Panc1 (cell line): Measurements from ENCODE around the gene SLC26A3. TPM values are rescaled to one million over a fixed set of nuclear protein-coding genes. Genes with fewer than 3 reads are reported as not detected.

Experiments used
- ATAC-seq: fragments of 200-7000 bp; cut with Tn5 transposase; 2 replicates; pipeline ENCODE4 v1.9.1; 2020; ENCODE audit warnings: mild to moderate bottlenecking, moderate library complexity
- BruUV-seq: library from RNA; stranded (reverse); fragments of 400-500 nt; replicated peaks from 2 replicates; lab custom pipeline; 2021; lab: Mats Ljungman, UMichigan
- CTCF ChIA-PET: fragments of 300-600 bp; sonication (Branson Sonifier 250); formaldehyde crosslinking; loops from one replicate; lab custom pipeline; 2022; ENCODE audit warnings: antibody characterized with exemption; lab: Charles Lee
- POLR2A ChIA-PET: fragments of 300-600 bp; sonication (Branson Sonifier 250); formaldehyde crosslinking; loops from one replicate; lab custom pipeline; 2022; ENCODE audit warnings: antibody characterized with exemption; lab: Charles Lee
- DNase-seq: peaks from one replicate; pipeline ENCODE4 v3.0.0-alpha.2; 2010; ENCODE audit warnings: low read depth, low spot score
- H3K27ac ChIP-seq: 2 replicates; pipeline ENCODE4 v1.5.1; 2011; ENCODE audit warnings: mild to moderate bottlenecking, low read length, inconsistent platforms
- H3K27me3 ChIP-seq: fragments of 200-500 bp; sonication (Bioruptor generic); 2 replicates; pipeline ENCODE4 v1.6.0; 2014; ENCODE audit warnings: low read length, inconsistent platforms; ENCODE audit not compliant: control insufficient read depth, insufficient read depth
- H3K36me3 ChIP-seq: fragments of 200-500 bp; sonication (Bioruptor generic); 2 replicates; pipeline ENCODE4 v1.5.1; 2014; ENCODE audit warnings: inconsistent platforms, mild to moderate bottlenecking, low read length, moderate library complexity; ENCODE audit not compliant: control insufficient read depth, insufficient read depth
- H3K4me1 ChIP-seq: 2 replicates; pipeline ENCODE4 v1.5.1; 2011; ENCODE audit warnings: inconsistent platforms, mild to moderate bottlenecking, low read length, moderate library complexity; ENCODE audit not compliant: control insufficient read depth, insufficient read depth
- H3K4me3 ChIP-seq, 2 experiments: 2 replicates each; pipeline ENCODE4 v1.5.1; 2011 to 2012; ENCODE audit warnings: low read depth in 2 of 2, low read length in 2 of 2, mild to moderate bottlenecking in 2 of 2, inconsistent platforms in 1 of 2, moderate library complexity in 1 of 2
- H3K9me3 ChIP-seq: fragments of 200-500 bp; sonication (Bioruptor generic); 2 replicates; pipeline ENCODE4 v1.5.1; 2014; ENCODE audit warnings: low read depth, mild to moderate bottlenecking, inconsistent platforms, low read length, moderate library complexity; ENCODE audit not compliant: control insufficient read depth, insufficient read depth
- POLR2AphosphoS5 ChIP-seq: IDR thresholded peaks from 2 replicates; pipeline ENCODE4 v1.6.1; 2012; ENCODE audit warnings: mild to moderate bottlenecking, low read depth, low read length, moderate library complexity
- SIN3A ChIP-seq: IDR thresholded peaks from 2 replicates; pipeline ENCODE4 v1.6.1; 2012; ENCODE audit warnings: low read depth, mild to moderate bottlenecking, low read length, moderate library complexity, borderline replicate concordance; ENCODE audit not compliant: insufficient read depth
- TCF7L2 ChIP-seq: IDR thresholded peaks from 2 replicates; pipeline ENCODE4 v1.6.1; 2011; ENCODE audit warnings: mild to moderate bottlenecking, low read depth, low read length, inconsistent platforms
- in situ Hi-C: cut with HindIII; loops from 2 replicates; pipeline ENCODE4 v1.10.0; 2016; ENCODE audit warnings: low sequenced_read_pairs, low pct_unique_long_range_greater_than_20kb
- intact Hi-C: fragments of 100-400 bp; cut with micrococcal nuclease; formaldehyde crosslinking; loops from one replicate; pipeline ENCODE4 v1.10.0; 2022; ENCODE audit not compliant: unreplicated experiment
- total RNA-seq: library from RNA; stranded (reverse); gene quantifications from one replicate; pipeline ENCODE4 v1.2.1, GENCODE V29; 2021; ENCODE audit not compliant: unreplicated experiment
- TF ChIP-seq, protein P1 (sequence below): fragments of 450-650 bp; IDR thresholded peaks from 2 replicates; pipeline ENCODE4 v1.5.1; 2017; ENCODE audit warnings: mild to moderate bottlenecking
- TF ChIP-seq, protein P2 (sequence below), 2 experiments: IDR thresholded peaks; 2 replicates each; pipeline ENCODE4 v1.6.1; 2011 to 2012; ENCODE audit warnings: low read depth in 2 of 2, control low read depth in 1 of 2, low read length in 1 of 2, mild to moderate bottlenecking in 1 of 2, moderate library complexity in 1 of 2; ENCODE audit not compliant: insufficient read depth in 1 of 2

SLC26A3 gene
- total RNA-seq, 1 experiment from 2014 or later = 0.36 TPM

DNA sequence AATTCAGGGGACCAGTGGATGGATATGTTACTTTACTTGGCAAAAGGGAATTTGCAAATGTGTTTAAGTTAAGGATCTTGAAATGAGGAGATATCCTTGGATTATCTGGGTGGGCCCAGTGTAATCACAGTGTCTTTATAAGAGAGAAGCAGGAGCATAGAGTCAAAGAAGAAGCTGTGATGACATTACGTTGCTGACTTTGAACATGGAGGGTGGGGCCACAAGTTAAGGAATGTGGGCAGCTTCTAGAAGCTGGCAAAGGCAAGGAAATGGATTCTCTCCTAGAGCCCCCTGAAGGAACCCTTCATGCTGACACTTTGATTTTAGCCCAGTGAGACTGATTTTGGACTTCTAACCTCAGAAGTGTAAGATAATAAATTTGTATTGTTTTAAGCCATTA lies 21.8 kb upstream of the SLC26A3 start:
- no peak overlapping the region for H3K27ac ChIP-seq
- CTCF ChIA-PET = no interaction called here
- TF ChIP-seq, protein P1, sequence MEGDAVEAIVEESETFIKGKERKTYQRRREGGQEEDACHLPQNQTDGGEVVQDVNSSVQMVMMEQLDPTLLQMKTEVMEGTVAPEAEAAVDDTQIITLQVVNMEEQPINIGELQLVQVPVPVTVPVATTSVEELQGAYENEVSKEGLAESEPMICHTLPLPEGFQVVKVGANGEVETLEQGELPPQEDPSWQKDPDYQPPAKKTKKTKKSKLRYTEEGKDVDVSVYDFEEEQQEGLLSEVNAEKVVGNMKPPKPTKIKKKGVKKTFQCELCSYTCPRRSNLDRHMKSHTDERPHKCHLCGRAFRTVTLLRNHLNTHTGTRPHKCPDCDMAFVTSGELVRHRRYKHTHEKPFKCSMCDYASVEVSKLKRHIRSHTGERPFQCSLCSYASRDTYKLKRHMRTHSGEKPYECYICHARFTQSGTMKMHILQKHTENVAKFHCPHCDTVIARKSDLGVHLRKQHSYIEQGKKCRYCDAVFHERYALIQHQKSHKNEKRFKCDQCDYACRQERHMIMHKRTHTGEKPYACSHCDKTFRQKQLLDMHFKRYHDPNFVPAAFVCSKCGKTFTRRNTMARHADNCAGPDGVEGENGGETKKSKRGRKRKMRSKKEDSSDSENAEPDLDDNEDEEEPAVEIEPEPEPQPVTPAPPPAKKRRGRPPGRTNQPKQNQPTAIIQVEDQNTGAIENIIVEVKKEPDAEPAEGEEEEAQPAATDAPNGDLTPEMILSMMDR = no peak
- TF ChIP-seq SIN3A = no peak
- no peak for TF ChIP-seq TCF7L2
- TF ChIP-seq, protein P2, sequence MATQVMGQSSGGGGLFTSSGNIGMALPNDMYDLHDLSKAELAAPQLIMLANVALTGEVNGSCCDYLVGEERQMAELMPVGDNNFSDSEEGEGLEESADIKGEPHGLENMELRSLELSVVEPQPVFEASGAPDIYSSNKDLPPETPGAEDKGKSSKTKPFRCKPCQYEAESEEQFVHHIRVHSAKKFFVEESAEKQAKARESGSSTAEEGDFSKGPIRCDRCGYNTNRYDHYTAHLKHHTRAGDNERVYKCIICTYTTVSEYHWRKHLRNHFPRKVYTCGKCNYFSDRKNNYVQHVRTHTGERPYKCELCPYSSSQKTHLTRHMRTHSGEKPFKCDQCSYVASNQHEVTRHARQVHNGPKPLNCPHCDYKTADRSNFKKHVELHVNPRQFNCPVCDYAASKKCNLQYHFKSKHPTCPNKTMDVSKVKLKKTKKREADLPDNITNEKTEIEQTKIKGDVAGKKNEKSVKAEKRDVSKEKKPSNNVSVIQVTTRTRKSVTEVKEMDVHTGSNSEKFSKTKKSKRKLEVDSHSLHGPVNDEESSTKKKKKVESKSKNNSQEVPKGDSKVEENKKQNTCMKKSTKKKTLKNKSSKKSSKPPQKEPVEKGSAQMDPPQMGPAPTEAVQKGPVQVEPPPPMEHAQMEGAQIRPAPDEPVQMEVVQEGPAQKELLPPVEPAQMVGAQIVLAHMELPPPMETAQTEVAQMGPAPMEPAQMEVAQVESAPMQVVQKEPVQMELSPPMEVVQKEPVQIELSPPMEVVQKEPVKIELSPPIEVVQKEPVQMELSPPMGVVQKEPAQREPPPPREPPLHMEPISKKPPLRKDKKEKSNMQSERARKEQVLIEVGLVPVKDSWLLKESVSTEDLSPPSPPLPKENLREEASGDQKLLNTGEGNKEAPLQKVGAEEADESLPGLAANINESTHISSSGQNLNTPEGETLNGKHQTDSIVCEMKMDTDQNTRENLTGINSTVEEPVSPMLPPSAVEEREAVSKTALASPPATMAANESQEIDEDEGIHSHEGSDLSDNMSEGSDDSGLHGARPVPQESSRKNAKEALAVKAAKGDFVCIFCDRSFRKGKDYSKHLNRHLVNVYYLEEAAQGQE (IDR thresholded peaks at IDR 0.05; ENCODE audit: insufficient read depth in 1 of 2, low read depth in 2 of 2, low read length in 1 of 2) = no peak
- TF ChIP-seq POLR2AphosphoS5 = no peak
- in situ Hi-C loops (no loop called here), intact Hi-C loops (no loop called here)
- no peak overlapping the region for H3K4me3 ChIP-seq
- POLR2A ChIA-PET = no interaction called here
- BruUV-seq = no TSS peak
- no peaks in the 10 kb centered on the region for H3K9me3 ChIP-seq
- ATAC-seq (no peak), DNase-seq (no peak)
- H3K27me3 ChIP-seq = no peaks in the 10 kb centered on the region
- no peaks in the 10 kb centered on the region for H3K4me1 ChIP-seq
- no peaks in the 10 kb centered on the region for H3K36me3 ChIP-seq

DNA sequence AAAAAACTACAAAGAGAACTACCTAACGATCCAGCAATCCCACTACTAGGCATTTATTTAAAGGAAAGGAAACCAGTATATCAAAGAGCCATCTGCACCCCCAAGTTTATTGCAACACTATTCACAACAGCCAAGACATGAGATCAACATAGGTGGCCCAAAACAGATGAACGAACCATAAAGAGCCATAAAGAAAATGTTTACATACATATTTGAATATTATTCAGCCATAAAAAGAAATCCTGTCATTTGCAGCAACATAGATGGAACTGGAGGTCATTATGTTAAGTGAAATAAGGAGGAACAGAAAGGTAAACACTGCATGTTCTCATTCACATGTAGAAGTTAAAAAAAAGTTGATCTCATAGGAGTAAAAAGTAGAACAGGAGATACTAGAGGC lies 15.6 kb upstream of the SLC26A3 start:
- BruUV-seq = no TSS peak
- Histone ChIP-seq H3K4me1 (no peaks in the 10 kb centered on the region), H3K9me3 (no peaks in the 10 kb centered on the region), H3K27ac (no peak overlapping the region), H3K27me3 (no peaks in the 10 kb centered on the region), H3K4me3 (no peak overlapping the region), H3K36me3 (no peaks in the 10 kb centered on the region)
- ATAC-seq (no peak), DNase-seq (no peak)
- POLR2A ChIA-PET = no interaction called here
- TF ChIP-seq TCF7L2 (no peak), SIN3A (no peak), POLR2AphosphoS5 (no peak)
- TF ChIP-seq, protein P1 = no peak
- TF ChIP-seq, protein P2 (IDR thresholded peaks at IDR 0.05; ENCODE audit: insufficient read depth in 1 of 2, low read depth in 2 of 2, low read length in 1 of 2) = no peak
- intact Hi-C loops (no loop called here), in situ Hi-C loops (no loop called here)
- CTCF ChIA-PET = no interaction called here
